H1 (cell line): Measurements from ENCODE around the gene NOXRED1. TPM values are rescaled to one million over a fixed set of nuclear protein-coding genes. Genes with fewer than 3 reads are reported as not detected.

Source experiments
- CTCF ChIA-PET: fragments of 300-600 bp; sonication (Branson Sonifier 250); formaldehyde crosslinking; loops from one replicate; lab custom pipeline; 2021; ENCODE audit not compliant: partially characterized antibody; lab: Charles Lee
- POLR2A ChIA-PET: fragments of 300-600 bp; sonication (Branson Sonifier 250); formaldehyde crosslinking; loops from one replicate; lab custom pipeline; 2021; ENCODE audit warnings: inconsistent platforms; ENCODE audit not compliant: partially characterized antibody; lab: Charles Lee
- DNase-seq, 2 experiments: peaks; one replicate each; pipeline versions ENCODE4 v3.0.0 to v3.0.0-alpha.2; 2010 to 2022; ENCODE audit warnings: low spot score in 2 of 2, low read depth in 1 of 2, mixed read lengths in 1 of 2
- FAIRE-seq: peaks from 2 replicates; lab custom pipeline; 2011; peaks lifted over from hg19 to GRCh38; lab: Jason Lieb, UNC
- H2AFZ ChIP-seq: 2 replicates; pipeline ENCODE4 v1.8.1; 2012; ENCODE audit warnings: low read length, inconsistent platforms
- H2AK5ac ChIP-seq: 2 replicates; pipeline ENCODE4 v1.6.1; 2013; ENCODE audit warnings: low read depth, low read length
- H2BK120ac ChIP-seq: replicated peaks from 2 replicates; pipeline ENCODE3; 2013; ENCODE audit warnings: low read depth, low read length, inconsistent platforms
- H2BK12ac ChIP-seq: 2 replicates; pipeline ENCODE4 v1.6.1; 2013; ENCODE audit warnings: low read depth, low read length
- H2BK15ac ChIP-seq: 2 replicates; pipeline ENCODE4 v1.6.1; 2013; ENCODE audit warnings: low read length
- H2BK20ac ChIP-seq: 2 replicates; pipeline ENCODE4 v1.6.1; 2013; ENCODE audit warnings: low read length
- H2BK5ac ChIP-seq: 2 replicates; pipeline ENCODE4 v1.6.1; 2013; ENCODE audit warnings: low read depth, low read length
- H3K14ac ChIP-seq: 2 replicates; pipeline ENCODE4 v1.6.1; 2013; ENCODE audit warnings: inconsistent platforms; ENCODE audit not compliant: insufficient read length
- H3K18ac ChIP-seq: 2 replicates; pipeline ENCODE4 v1.6.1; 2013; ENCODE audit warnings: low read length; ENCODE audit errors: extremely low read depth
- H3K23ac ChIP-seq: 2 replicates; pipeline ENCODE4 v1.6.1; 2013; ENCODE audit warnings: inconsistent platforms; ENCODE audit not compliant: insufficient read length
- H3K23me2 ChIP-seq: 2 replicates; pipeline ENCODE4 v1.6.1; 2013; ENCODE audit warnings: low read depth, low read length
- H3K27ac ChIP-seq: 2 replicates; pipeline ENCODE4 v1.6.1; 2011; ENCODE audit warnings: low read depth, low read length, inconsistent platforms
- H3K27me3 ChIP-seq, 4 experiments: replicated peaks in 1 of 4; 1 replicate in 1 of 4; 2 replicates in 3 of 4; pipeline versions ENCODE4 v1.6.1 to v1.8.1; 2011 to 2013; ENCODE audit warnings: low read length in 3 of 4, mild to moderate bottlenecking in 3 of 4, inconsistent platforms in 2 of 4, mixed read lengths in 2 of 4, moderate library complexity in 1 of 4; ENCODE audit not compliant: control insufficient read depth in 3 of 4, insufficient read depth in 3 of 4; ENCODE audit errors: extremely low read depth in 1 of 4
- H3K36me3 ChIP-seq, 4 experiments: 2 replicates each; pipeline versions ENCODE4 v1.6.1 to v1.8.1; 2011 to 2013; ENCODE audit warnings: mild to moderate bottlenecking in 4 of 4, low read length in 3 of 4, moderate library complexity in 2 of 4, control low read depth in 1 of 4, inconsistent platforms in 1 of 4; ENCODE audit not compliant: insufficient read depth in 4 of 4, control insufficient read depth in 2 of 4
- H3K4ac ChIP-seq: replicated peaks from 2 replicates; pipeline ENCODE3; 2013; ENCODE audit warnings: low read length, low read depth, mixed read lengths, inconsistent platforms; ENCODE audit not compliant: insufficient read length
- H3K4me1 ChIP-seq, 4 experiments: replicated peaks in 1 of 4; 1 replicate in 1 of 4; 2 replicates in 3 of 4; pipeline versions ENCODE4 v1.6.1 to v1.8.1; 2011 to 2013; ENCODE audit warnings: low read length in 3 of 4, inconsistent platforms in 2 of 4, mixed read lengths in 1 of 4; ENCODE audit not compliant: insufficient read depth in 4 of 4, control insufficient read depth in 3 of 4
- H3K4me2 ChIP-seq, 2 experiments: 2 replicates each; pipeline versions ENCODE4 v1.6.1 to v1.8.1; 2011 to 2013; ENCODE audit warnings: low read depth in 2 of 2, low read length in 2 of 2, control low read depth in 1 of 2, inconsistent platforms in 1 of 2, mild to moderate bottlenecking in 1 of 2; ENCODE audit not compliant: insufficient read depth in 1 of 2
- H3K4me3 ChIP-seq, 4 experiments: fragments of 200-600, 300-600 bp in 1 of 4; sonication (generic), shearing (Covaris generic), sonication (Bioruptor Twin) in 1 of 4; 2 replicates each; pipeline versions ENCODE4 v1.5.1 to v1.8.1; 2011 to 2016; ENCODE audit warnings: low read length in 4 of 4, low read depth in 3 of 4, control low read depth in 2 of 4, inconsistent platforms in 2 of 4, mild to moderate bottlenecking in 2 of 4, mixed read lengths in 1 of 4, moderate library complexity in 1 of 4; ENCODE audit not compliant: insufficient read depth in 2 of 4; ENCODE audit errors: extremely low read depth in 1 of 4
- H3K56ac ChIP-seq: replicated peaks from 2 replicates; pipeline ENCODE3; 2013; ENCODE audit warnings: low read depth, mild to moderate bottlenecking, mixed read lengths, low read length, inconsistent platforms; ENCODE audit not compliant: insufficient read length
- H3K79me1 ChIP-seq: 2 replicates; pipeline ENCODE4 v1.6.1; 2013; ENCODE audit warnings: low read depth, low read length, control low read depth
- H3K79me2 ChIP-seq, 2 experiments: 2 replicates each; pipeline versions ENCODE4 v1.6.1 to v1.8.1; 2012 to 2013; ENCODE audit warnings: low read length in 2 of 2, mild to moderate bottlenecking in 2 of 2, inconsistent platforms in 1 of 2; ENCODE audit not compliant: insufficient read depth in 2 of 2, control insufficient read depth in 1 of 2
- H3K9ac ChIP-seq, 4 experiments: replicated peaks in 1 of 4; 1 replicate in 1 of 4; 2 replicates in 3 of 4; pipeline versions ENCODE4 v1.6.1 to v1.8.1; 2011 to 2013; ENCODE audit warnings: low read depth in 3 of 4, low read length in 3 of 4, control low read depth in 2 of 4, mild to moderate bottlenecking in 2 of 4, moderate library complexity in 2 of 4, inconsistent platforms in 1 of 4; ENCODE audit errors: extremely low read depth in 1 of 4
- H3K9me3 ChIP-seq, 2 experiments: 2 replicates each; pipeline versions ENCODE4 v1.6.1 to v1.8.1; 2012 to 2013; ENCODE audit warnings: mild to moderate bottlenecking in 2 of 2, moderate library complexity in 2 of 2, control low read depth in 1 of 2, inconsistent platforms in 1 of 2, low read depth in 1 of 2, low read length in 1 of 2, mixed read lengths in 1 of 2; ENCODE audit not compliant: insufficient read depth in 2 of 2
- H4K20me1 ChIP-seq, 2 experiments: replicated peaks in 1 of 2; 2 replicates each; pipeline versions ENCODE3 to v1.8.1; 2011 to 2013; ENCODE audit warnings: inconsistent platforms in 2 of 2, low read length in 2 of 2, mild to moderate bottlenecking in 1 of 2; ENCODE audit not compliant: insufficient read depth in 2 of 2, control insufficient read depth in 1 of 2
- H4K5ac ChIP-seq: 2 replicates; pipeline ENCODE4 v1.6.1; 2013; ENCODE audit warnings: low read length, low read depth, mixed read lengths, inconsistent platforms; ENCODE audit not compliant: insufficient read length
- H4K8ac ChIP-seq: 2 replicates; pipeline ENCODE4 v1.8.0; 2013; ENCODE audit warnings: mild to moderate bottlenecking, moderate library complexity, low read length, inconsistent platforms; ENCODE audit not compliant: insufficient read depth; ENCODE audit errors: extremely low read depth
- H4K91ac ChIP-seq: replicated peaks from 2 replicates; pipeline ENCODE3; 2013; ENCODE audit warnings: low read length, mixed read lengths, inconsistent platforms; ENCODE audit not compliant: insufficient read length
- RAD21 ChIP-seq, 2 experiments: IDR thresholded peaks in 1 of 2; conservative IDR thresholded peaks in 1 of 2; 2 replicates each; pipeline ENCODE4 v1.6.1; 2011; ENCODE audit warnings: low read depth in 2 of 2, low read length in 2 of 2, improper control_type of control experiment in 1 of 2, inconsistent platforms in 1 of 2, mild to moderate bottlenecking in 1 of 2, moderate library complexity in 1 of 2
- SP1 ChIP-seq: IDR thresholded peaks from 2 replicates; pipeline ENCODE4 v1.6.1; 2011; ENCODE audit warnings: low read depth, low read length
- WGBS, 2 experiments: shearing (Covaris generic) in 1 of 2; methylation state at CpG; one replicate each; pipeline versions ENCODE4 v1.1.6 to v1.1.7; 2013 to 2015; ENCODE audit warnings: low lambda C conversion rate in 2 of 2, mixed read lengths in 2 of 2, inconsistent platforms in 1 of 2, low coverage in 1 of 2, missing lambda C conversion rate in 1 of 2; ENCODE audit not compliant: insufficient replicate concordance in 2 of 2, insufficient coverage in 1 of 2, insufficient read length in 1 of 2; ENCODE audit errors: extremely low coverage in 1 of 2, missing lambda C conversion rate in 1 of 2; 5-methylcytosine and 5-hydroxymethylcytosine counted together
- polyA plus RNA-seq, 7 experiments: library from polyadenylated mRNA; depleted of rRNA in 3 of 7; stranded (reverse) in 5 of 7; unstranded in 2 of 7; fragments of >200 nt in 5 of 7; fragments of 200-250 nt in 2 of 7; gene quantifications; 1 replicate in 5 of 7; 2 replicates in 1 of 7; 4 replicates in 1 of 7; pipeline versions ENCODE4 v1.2.1 to v1.2.3, GENCODE V29; 2011 to 2013; ENCODE audit warnings: missing spikeins in 2 of 7, mixed read lengths in 2 of 7
- total RNA-seq: library from RNA; stranded (reverse); fragmentation: NEBNext Ultra II Directional; extraction: Animal tissue kit (Norgen Biotek cat#: 25700); gene quantifications from 2 replicates; pipeline ENCODE4 v1.2.1, GENCODE V29; 2021

The NOXRED1 gene
- total and polyA plus RNA-seq, 2 of the 8 experiments (the other 6 are each of a cell fraction or from before 2014, with no cell fraction given): 0.23 to 0.48 TPM

GRCh38 chr14:77377502-77377844, 45.9 kb downstream of the NOXRED1 start:
- FAIRE-seq: no peak
- H3K18ac ChIP-seq: no peak overlapping the region

More at GRCh38 chr14:77377502-77377844, 45.9 kb downstream of the NOXRED1 start:
- Histone ChIP-seq H3K36me3 (no peaks in the 10 kb centered on the region), H2AK5ac (no peak overlapping the region), H3K27me3 (peaks cover 0 to 4% (median 2%) of the 10 kb centered on the region in 4 experiments; a peak in 1 of 7 replicates), H3K9me3 (no peaks in the 10 kb centered on the region), H3K23ac (no peak overlapping the region), H2BK5ac (no peak overlapping the region), H2BK120ac (no peak overlapping the region), H3K56ac (no peak overlapping the region), H4K91ac (no peak overlapping the region), H3K27ac (no peak overlapping the region), H4K8ac (peak overlapping the region; percentile 71; the same call in 1 of the 2 replicates), H3K9ac (peak overlapping the region in 2 of 4 experiments; percentile 20 to 68; a peak in 3 of 7 replicates), H4K5ac (no peak overlapping the region), H2BK12ac (no peak overlapping the region), H3K23me2 (peaks cover 4% of the 10 kb centered on the region), H3K79me1 (no peaks in the 10 kb centered on the region), H2AFZ (peak overlapping the region; percentile 96), H3K4ac (no peak overlapping the region), H3K14ac (no peak overlapping the region), H3K4me2 (peak overlapping the region; percentile 88 to 92), H4K20me1 (no peaks in the 10 kb centered on the region), H2BK20ac (no peak overlapping the region), H3K4me1 (peaks cover 0 to 8% (median 2%) of the 10 kb centered on the region in 4 experiments; a peak in 3 of 7 replicates), H3K4me3 (peak overlapping the region; percentile 77 to 99 (median 92)), H2BK15ac (no peak overlapping the region), H3K79me2 (peaks cover 0 to 2% of the 10 kb centered on the region in 2 experiments; a peak in 1 of 4 replicates)
- 32% methylated on average over 10 of the region's 10 CpGs; no CpG with 5 or more reads in 1 of the 2 experiments for WGBS, 2 experiments
- CTCF ChIA-PET: interaction anchor here (0.5 to 1.4 kb wide), 12 partner anchors 10 to 173 kb away, joined by 3 to 8 read pairs (median 4); no protein-coding TSS in a partner anchor
- POLR2A ChIA-PET: interaction anchor here (0.6 to 1.7 kb wide), 3 partner anchors 28 to 147 kb away, joined by 3 to 9 read pairs (median 3); partner anchors contain the start of genes GSTZ1 and POMT2
- DNase-seq: no peak
- no peak for TF ChIP-seq SP1
- TF ChIP-seq RAD21 (IDR thresholded peaks at IDR 0.05 in 1 of 2, conservative IDR thresholded peaks at IDR 0.05 in 1 of 2; ENCODE audit: low read depth in 2 of 2, low read length in 2 of 2): no peak
